ENCODE data around the gene UTP25. TPM values are rescaled to one million over a fixed set of nuclear protein-coding genes. Genes with fewer than 3 reads are reported as not detected.

UTP25 gene
- total RNA-seq, 2 donors from 2014 or later: 5.2 to 6.4 TPM

GRCh38 chr1:209869291-209870149 is 41.7 kb downstream of the UTP25 start:
- H3K27me3 ChIP-seq: no peaks in the 10 kb centered on the region
- no peak for DNase-seq
- TF ChIP-seq CTCF (IDR thresholded peaks at IDR 0.05): no peak
- no peaks in the 10 kb centered on the region for H3K9me3 ChIP-seq
- no peak overlapping the region for H3K4me3 ChIP-seq
- H3K9ac ChIP-seq (ENCODE audit: low read depth in 2 of 2, low read length in 2 of 2): no peak overlapping the region
- H3K4me1 ChIP-seq: no peaks in the 10 kb centered on the region
- no peak overlapping the region for H3K27ac ChIP-seq
- no peaks in the 10 kb centered on the region for H3K36me3 ChIP-seq
- intact Hi-C loops (cut with DNase I): loop anchor here (10.0 kb wide), 1 partner anchor 435 kb away; no protein-coding TSS in a partner anchor

GRCh38 chr1:209870151-209870831 is 42.5 kb downstream of the UTP25 start:
- Histone ChIP-seq H3K4me1 (no peaks in the 10 kb centered on the region), H3K27me3 (no peaks in the 10 kb centered on the region), H3K9me3 (no peaks in the 10 kb centered on the region), H3K9ac (ENCODE audit: low read depth in 2 of 2, low read length in 2 of 2) (no peak overlapping the region), H3K36me3 (no peaks in the 10 kb centered on the region), H3K27ac (no peak overlapping the region), H3K4me3 (no peak overlapping the region)
- TF ChIP-seq CTCF (IDR thresholded peaks at IDR 0.05): no peak
- no peak for DNase-seq
- intact Hi-C loops (cut with DNase I): no loop called here

- H3K4me3 ChIP-seq: no peak overlapping the region
- H3K27me3 ChIP-seq: no peaks in the 10 kb centered on the region
- no peak overlapping the region for H3K27ac ChIP-seq
- no peak for TF ChIP-seq CTCF (IDR thresholded peaks at IDR 0.05)
- H3K36me3 ChIP-seq: no peaks in the 10 kb centered on the region
- H3K9me3 ChIP-seq: no peaks in the 10 kb centered on the region
- intact Hi-C loops (cut with DNase I): no loop called here
- H3K4me1 ChIP-seq: no peaks in the 10 kb centered on the region
- no peak overlapping the region for H3K9ac ChIP-seq (ENCODE audit: low read depth in 2 of 2, low read length in 2 of 2)
- DNase-seq: no peak
Observed at GRCh38 chr1:209871006-209871405, 43.2 kb downstream of the UTP25 start.

GRCh38 chr1:209871430-209871829 is 43.7 kb downstream of the UTP25 start:
- Histone ChIP-seq H3K4me1 (no peaks in the 10 kb centered on the region), H3K36me3 (no peaks in the 10 kb centered on the region), H3K9ac (ENCODE audit: low read depth in 2 of 2, low read length in 2 of 2) (no peak overlapping the region), H3K27ac (no peak overlapping the region), H3K4me3 (no peak overlapping the region), H3K9me3 (no peaks in the 10 kb centered on the region), H3K27me3 (no peaks in the 10 kb centered on the region)
- no peak for TF ChIP-seq CTCF (IDR thresholded peaks at IDR 0.05)
- DNase-seq: no peak
- intact Hi-C loops (cut with DNase I): no loop called here

- H3K4me1 ChIP-seq: no peaks in the 10 kb centered on the region
- no peak for TF ChIP-seq CTCF (IDR thresholded peaks at IDR 0.05)
- intact Hi-C loops (cut with DNase I): no loop called here
Observed at GRCh38 chr1:209873067-209873799, 45.5 kb downstream of the UTP25 start.

More at GRCh38 chr1:209873067-209873799, 45.5 kb downstream of the UTP25 start:
- Histone ChIP-seq H3K4me3 (no peak overlapping the region), H3K9ac (ENCODE audit: low read depth in 2 of 2, low read length in 2 of 2) (no peak overlapping the region), H3K9me3 (no peaks in the 10 kb centered on the region), H3K27me3 (no peaks in the 10 kb centered on the region), H3K36me3 (no peaks in the 10 kb centered on the region), H3K27ac (no peak overlapping the region)
- DNase-seq: no peak

All from colonic mucosa (tissue), 4 donors.